ENCODE data around the gene PARD3. TPM values are rescaled to one million over a fixed set of nuclear protein-coding genes. Genes with fewer than 3 reads are reported as not detected.
"Not testable (repeated sequence)": the region's sequence is repeated elsewhere in the genome, so short reads cannot be mapped to it uniquely, and the experiment has no call there.

The PARD3 gene
- total RNA-seq, 2 donors from 2014 or later, result 31.6 to 41.6 TPM

DNA sequence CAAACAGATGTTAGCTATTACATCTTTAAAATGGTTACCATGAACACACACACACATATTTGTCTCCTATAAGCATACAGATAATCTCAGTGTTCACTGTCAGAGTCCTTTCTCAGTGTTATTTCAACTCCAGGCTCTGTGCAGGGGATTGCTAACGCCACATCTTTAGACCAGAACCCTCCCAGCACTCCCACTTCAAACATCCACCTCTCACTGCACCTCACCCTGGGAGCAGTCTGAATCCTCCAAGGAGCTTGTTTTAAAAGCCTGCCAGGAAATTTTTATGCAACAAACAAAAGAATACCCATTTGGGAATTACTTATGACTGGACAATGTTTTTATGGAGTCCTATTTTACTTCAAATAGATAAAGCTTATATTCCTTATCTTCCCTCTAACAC, 107.4 kb downstream of the PARD3 start:
- H3K36me3 ChIP-seq, result no peaks in the 10 kb centered on the region
- H3K4me3 ChIP-seq, result no peak overlapping the region
- H3K4me1 ChIP-seq, result peaks cover 0 to 78% of the 10 kb centered on the region in 2 donors
- no peak for TF ChIP-seq CTCF (IDR thresholded peaks at IDR 0.05)
- H3K9me3 ChIP-seq, result no peaks in the 10 kb centered on the region
- no peak for DNase-seq (ENCODE audit: low spot score)
- no peak overlapping the region for H3K27ac ChIP-seq
- H3K27me3 ChIP-seq, result no peaks in the 10 kb centered on the region

- not testable (repeated sequence) for H3K27me3 ChIP-seq; H3K9me3 ChIP-seq; H3K36me3 ChIP-seq; DNase-seq (ENCODE audit: low spot score); H3K4me3 ChIP-seq
- Histone ChIP-seq H3K4me1 (peaks cover 0 to 78% of the 10 kb centered on the region in 2 donors), H3K27ac (peak overlapping the region in 1 of 2 donors; percentile 35)
Measured at GRCh38 chr10:34706992-34707391, 108.1 kb downstream of the PARD3 start.

- Histone ChIP-seq H3K4me1 (peaks cover 0 to 73% of the 10 kb centered on the region in 2 donors), H3K27me3 (no peaks in the 10 kb centered on the region), H3K9me3 (no peaks in the 10 kb centered on the region), H3K36me3 (no peaks in the 10 kb centered on the region), H3K4me3 (no peak overlapping the region), H3K27ac (peak overlapping the region; percentile 3 to 42)
- no peak for TF ChIP-seq CTCF (IDR thresholded peaks at IDR 0.05)
- no peak for DNase-seq (ENCODE audit: low spot score)
Measured at GRCh38 chr10:34706147-34706546, 108.9 kb downstream of the PARD3 start.

- peaks cover 0 to 67% of the 10 kb centered on the region in 2 donors for H3K4me1 ChIP-seq
- no peak overlapping the region for H3K4me3 ChIP-seq
- no peak for TF ChIP-seq CTCF (IDR thresholded peaks at IDR 0.05)
- peak overlapping the region in 1 of 2 donors; percentile 42 for H3K27ac ChIP-seq
- H3K36me3 ChIP-seq, result no peaks in the 10 kb centered on the region
- no peak for DNase-seq (ENCODE audit: low spot score)
- H3K27me3 ChIP-seq, result no peaks in the 10 kb centered on the region
- no peaks in the 10 kb centered on the region for H3K9me3 ChIP-seq
Measured at GRCh38 chr10:34705563-34705962, 109.5 kb downstream of the PARD3 start.

- Histone ChIP-seq H3K36me3 (no peaks in the 10 kb centered on the region), H3K27ac (peak overlapping the region in 1 of 2 donors; percentile 44), H3K9me3 (no peaks in the 10 kb centered on the region), H3K27me3 (no peaks in the 10 kb centered on the region), H3K4me1 (peaks cover 0 to 69% of the 10 kb centered on the region in 2 donors), H3K4me3 (no peak overlapping the region)
- DNase-seq (ENCODE audit: low spot score), result no peak
- TF ChIP-seq CTCF (IDR thresholded peaks at IDR 0.05), result no peak
Measured at GRCh38 chr10:34704526-34705184, 110.4 kb downstream of the PARD3 start.

- H3K9me3 ChIP-seq, result no peaks in the 10 kb centered on the region
- H3K27ac ChIP-seq, result peak overlapping the region in 1 of 2 donors; percentile 44
- TF ChIP-seq CTCF (IDR thresholded peaks at IDR 0.05), result no peak
- H3K4me1 ChIP-seq, result peaks cover 0 to 74% of the 10 kb centered on the region in 2 donors
- DNase-seq (ENCODE audit: low spot score), result no peak
- no peaks in the 10 kb centered on the region for H3K36me3 ChIP-seq
- H3K4me3 ChIP-seq, result no peak overlapping the region
- no peaks in the 10 kb centered on the region for H3K27me3 ChIP-seq
Measured at GRCh38 chr10:34702982-34703381, 112.1 kb downstream of the PARD3 start.
